Right lung (tissue), 5 donors: ENCODE results near the gene TOB1. TPM values are rescaled to one million over a fixed set of nuclear protein-coding genes. Genes with fewer than 3 reads are reported as not detected.

ENCODE experiments used
- DNase-seq, 2 donors: peaks; one replicate each; pipeline ENCODE4 v3.0.0-alpha.2; 2013
- polyA plus RNA-seq, 5 donors: library from polyadenylated mRNA; unstranded; fragments of 120-200 nt; gene quantifications; one replicate each; pipeline versions ENCODE4 v1.2.1 to v1.2.3, GENCODE V29; 2013; ENCODE audit warnings: inconsistent platforms in 1 of 5, low replicate concordance in 1 of 5; ENCODE audit not compliant: insufficient read length in 5 of 5, insufficient read depth in 1 of 5

The TOB1 gene
- polyA plus RNA-seq, 5 donors, result 20.1 to 31.3 (median 31.1) TPM

GRCh38 chr17:50850640-50851039, 15.5 kb downstream of the TOB1 start:
- DNase-seq, result no peak

- DNase-seq, result no peak
These were observed 17.4 kb downstream of the TOB1 start for GRCh38 chr17:50848711-50849110.

GRCh38 chr17:50848039-50848438, 18.1 kb downstream of the TOB1 start:
- no peak for DNase-seq

GRCh38 chr17:50847566-50847965, 18.6 kb downstream of the TOB1 start:
- no peak for DNase-seq

GRCh38 chr17:50845240-50846147, 20.7 kb downstream of the TOB1 start:
- DNase-seq, result no peak

- no peak for DNase-seq
These were observed 21.9 kb downstream of the TOB1 start for GRCh38 chr17:50844117-50844700.

- no peak for DNase-seq
These were observed 22.8 kb downstream of the TOB1 start for GRCh38 chr17:50843150-50843905.

- no peak for DNase-seq
These were observed 23.5 kb downstream of the TOB1 start for GRCh38 chr17:50842506-50843149.

GRCh38 chr17:50841949-50842354, 24.2 kb downstream of the TOB1 start:
- peak; percentile 55 to 68 for DNase-seq

- no peak for DNase-seq
These were observed 24.7 kb downstream of the TOB1 start for GRCh38 chr17:50841277-50841948.

GRCh38 chr17:50840311-50840851, 25.8 kb downstream of the TOB1 start:
- no peak for DNase-seq

- DNase-seq, result no peak
These were observed 26.4 kb downstream of the TOB1 start for GRCh38 chr17:50839591-50840310.

- DNase-seq, result no peak
These were observed 27.9 kb downstream of the TOB1 start for GRCh38 chr17:50837980-50838954.

- no peak for DNase-seq
These were observed 28.7 kb downstream of the TOB1 start for GRCh38 chr17:50837286-50837979.

- no peak for DNase-seq
These were observed 29.3 kb downstream of the TOB1 start for GRCh38 chr17:50836826-50837225.

GRCh38 chr17:50835301-50836234, 30.6 kb downstream of the TOB1 start, which contains the start of gene WFIKKN2:
Gene WFIKKN2 (plus strand): TSS chr17:50835586. CDS start chr17:50835938, 352 bp downstream.
- DNase-seq, result no peak
